HTR-8/SVneo (cell line): ENCODE data around the gene CHST5.

Experiments used
- DNase-seq: peaks from one replicate; pipeline ENCODE4 v3.0.0; 2011; ENCODE audit warnings: low spot score, mixed read lengths; ENCODE audit not compliant: insufficient read length
- FAIRE-seq: peaks from 2 replicates; lab custom pipeline; 2011; peaks lifted over from hg19 to GRCh38; lab: Jason Lieb, UNC

Gene CHST5

DNA sequence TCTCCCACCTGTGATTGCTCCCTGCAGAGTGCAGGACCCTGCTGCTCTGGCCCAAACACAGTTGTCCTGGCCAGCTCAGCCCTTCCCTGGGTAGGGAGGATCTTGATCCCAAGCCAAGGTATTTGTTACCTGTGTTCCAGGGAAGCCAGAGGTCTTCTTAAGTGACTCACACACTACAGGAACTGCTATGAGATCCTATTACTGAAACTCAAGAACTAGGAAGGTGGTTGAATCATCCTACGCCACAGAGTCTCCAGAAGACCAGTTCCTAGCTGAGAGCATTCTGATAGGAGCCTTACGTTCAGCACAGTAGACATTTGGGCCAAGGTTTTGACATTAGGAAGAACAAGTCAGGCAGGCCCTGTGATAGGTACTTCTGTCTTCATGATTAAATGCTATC lies 52.7 kb downstream of the CHST5 start:
- no peak for FAIRE-seq

GRCh38 chr16:75482434-75483205 lies 53.3 kb downstream of the CHST5 start:
- FAIRE-seq (no peak), DNase-seq (no peak)

More for the DNA sequence above, 52.7 kb downstream of the CHST5 start:
- peak; percentile 42 for DNase-seq

DNA sequence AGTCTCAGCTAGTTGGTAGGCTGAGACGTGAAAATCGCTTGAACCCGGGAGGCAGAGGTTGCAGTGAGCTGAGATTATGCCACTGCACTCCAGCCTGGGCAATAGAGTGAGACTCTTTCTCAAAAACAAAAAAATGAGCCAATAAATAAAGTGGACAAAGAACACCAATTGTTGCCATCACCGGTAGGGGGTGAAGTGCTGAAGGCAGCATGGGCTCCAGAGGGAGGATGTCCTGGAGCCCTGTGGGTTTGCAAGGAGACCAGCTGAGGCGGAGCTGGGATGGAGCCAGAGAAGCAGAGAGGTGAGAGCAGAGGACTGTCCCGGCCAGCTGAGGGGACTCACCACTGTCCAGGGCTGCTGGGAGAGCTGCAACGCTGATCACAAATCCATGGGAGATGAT lies 54.4 kb downstream of the CHST5 start:
- no peak for DNase-seq

DNA sequence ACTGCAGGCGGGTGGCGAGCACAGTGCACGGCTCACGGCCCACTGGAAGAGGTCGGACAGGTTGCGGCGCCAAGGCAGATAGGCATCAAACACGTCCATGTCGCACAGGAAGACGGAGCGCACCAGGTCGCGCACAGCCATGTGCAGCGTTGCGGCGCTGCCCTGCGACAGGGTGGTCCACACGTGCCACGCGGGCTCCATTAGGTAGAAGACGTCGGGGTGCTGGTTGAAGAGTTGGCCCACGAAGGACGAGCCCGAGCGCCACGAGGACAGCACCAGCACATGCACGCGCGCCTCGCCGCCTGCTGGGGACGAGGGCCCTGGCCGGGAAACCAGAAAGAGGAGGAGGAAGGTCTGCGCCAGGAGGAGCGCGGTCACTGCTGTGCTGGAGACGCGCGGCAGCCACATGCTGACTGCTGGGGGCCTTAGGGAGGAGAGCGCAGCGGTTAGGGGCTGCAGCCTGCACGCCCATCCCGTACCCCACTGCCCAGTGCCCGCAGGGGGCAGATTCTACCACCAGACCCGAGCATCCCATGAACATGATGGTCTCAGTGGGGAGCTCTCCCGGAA lies 56.4 kb downstream of the CHST5 start:
- FAIRE-seq = no peak
- no peak for DNase-seq

More for the DNA sequence above, 54.4 kb downstream of the CHST5 start:
- no peak for FAIRE-seq
